A204.1 (cell line): Measurements from ENCODE around the gene NOL4L.

Experiments
- FAIRE-seq: peaks from 2 replicates; lab custom pipeline; 2012; peaks lifted over from hg19 to GRCh38; lab: Jason Lieb, UNC

The NOL4L gene

DNA sequence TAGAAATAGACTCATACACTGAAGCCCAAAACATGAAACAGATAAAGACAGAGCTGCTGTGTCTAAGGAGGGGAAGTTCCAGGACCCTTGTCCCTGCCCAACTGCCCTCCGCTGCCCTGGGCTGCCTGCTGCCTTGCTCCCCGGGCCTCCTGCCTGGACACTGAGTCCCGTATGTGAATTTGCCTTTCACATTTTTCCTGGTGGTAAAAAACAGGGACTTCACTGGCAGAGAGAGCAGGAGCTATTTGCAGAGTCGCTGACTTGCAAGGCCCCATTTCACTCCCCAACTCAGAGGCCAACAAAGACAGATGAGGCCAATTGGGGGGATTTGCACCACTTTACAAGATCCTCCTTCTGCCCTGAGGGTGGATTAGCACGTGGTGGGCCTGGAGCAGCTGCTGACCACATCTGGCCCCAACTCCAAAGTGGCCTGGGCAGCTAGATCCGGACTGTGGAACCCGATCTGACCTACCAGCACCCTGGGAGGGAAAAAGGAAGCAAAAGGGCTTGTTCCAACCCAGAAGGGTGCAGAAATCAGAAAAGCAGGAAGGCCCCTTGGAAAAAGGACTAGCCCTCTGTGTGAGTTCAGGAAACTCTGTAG, 61.4 kb downstream of the NOL4L start:
- no peak for FAIRE-seq

GRCh38 chr20:32522776-32523612, 62.1 kb downstream of the NOL4L start:
- FAIRE-seq, result no peak

- no peak for FAIRE-seq
Observed at GRCh38 chr20:32522526-32522775, 62.7 kb downstream of the NOL4L start.

- FAIRE-seq, result no peak
Observed at GRCh38 chr20:32521780-32522525, 63.2 kb downstream of the NOL4L start.

DNA sequence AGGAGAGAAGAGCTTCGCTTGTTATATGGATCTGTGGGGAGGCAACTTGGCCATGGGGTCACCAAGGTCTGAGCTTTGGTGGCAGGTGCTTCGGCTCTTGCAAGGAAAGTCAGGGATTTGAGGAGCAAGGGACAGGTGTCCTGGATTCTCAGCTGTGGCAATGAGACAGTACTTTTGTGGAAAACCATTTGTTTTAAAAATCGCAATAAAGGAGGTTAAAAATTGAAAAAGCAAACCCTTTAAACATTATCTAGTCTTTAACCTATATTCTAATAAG, 64.3 kb downstream of the NOL4L start:
- no peak for FAIRE-seq

DNA sequence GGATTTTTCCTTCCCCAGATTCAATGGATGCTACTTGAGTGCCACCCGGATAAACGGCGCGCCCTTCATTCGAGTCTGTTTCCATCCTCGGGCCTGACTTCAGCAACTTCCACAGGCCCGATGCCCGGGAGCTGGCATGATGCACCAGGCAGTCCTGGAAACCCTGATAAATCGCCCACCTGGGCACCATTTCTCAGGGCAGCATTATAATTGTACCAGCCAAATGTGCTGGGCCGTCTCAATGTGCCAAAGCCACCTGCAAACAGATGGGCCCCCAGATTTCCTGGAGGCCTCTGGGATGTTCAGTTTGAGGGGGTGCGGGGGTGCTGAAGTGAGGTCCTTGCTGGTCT, 65.8 kb downstream of the NOL4L start:
- no peak for FAIRE-seq

- no peak for FAIRE-seq
Observed at GRCh38 chr20:32518593-32519380, 66.3 kb downstream of the NOL4L start.

DNA sequence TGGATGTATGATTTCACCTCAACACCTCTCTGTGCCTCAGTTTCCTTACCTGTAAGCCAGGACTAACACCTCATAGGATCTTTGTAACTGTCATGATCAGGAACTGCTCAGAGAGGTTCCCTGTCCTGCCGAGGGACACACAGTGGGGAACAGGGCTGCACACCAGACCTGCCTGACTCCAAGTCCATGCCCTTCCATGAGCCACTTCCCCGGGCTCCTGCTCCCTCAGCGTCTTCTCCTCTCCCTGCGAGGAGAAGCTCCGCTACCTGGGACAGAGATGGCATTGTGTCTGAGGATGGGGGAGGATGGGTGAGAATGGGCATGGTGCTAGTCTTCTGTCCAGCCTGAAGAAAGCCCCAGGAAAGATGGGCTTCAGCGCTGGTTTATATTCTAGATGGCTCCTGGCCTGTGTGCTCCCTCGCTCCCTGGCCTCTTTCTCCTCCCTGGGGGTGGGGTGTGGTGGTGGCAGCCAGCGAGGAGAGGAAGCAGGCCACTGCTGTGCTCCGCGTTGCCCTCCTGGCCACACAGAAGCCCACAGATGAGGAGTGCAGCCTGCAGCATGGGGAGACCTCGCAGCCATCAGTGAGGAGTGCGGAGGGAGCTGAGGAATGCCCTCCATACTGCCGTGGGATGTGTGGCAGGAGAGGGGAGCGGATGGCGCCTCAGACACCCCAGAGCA, 67.1 kb downstream of the NOL4L start:
- FAIRE-seq, result no peak

DNA sequence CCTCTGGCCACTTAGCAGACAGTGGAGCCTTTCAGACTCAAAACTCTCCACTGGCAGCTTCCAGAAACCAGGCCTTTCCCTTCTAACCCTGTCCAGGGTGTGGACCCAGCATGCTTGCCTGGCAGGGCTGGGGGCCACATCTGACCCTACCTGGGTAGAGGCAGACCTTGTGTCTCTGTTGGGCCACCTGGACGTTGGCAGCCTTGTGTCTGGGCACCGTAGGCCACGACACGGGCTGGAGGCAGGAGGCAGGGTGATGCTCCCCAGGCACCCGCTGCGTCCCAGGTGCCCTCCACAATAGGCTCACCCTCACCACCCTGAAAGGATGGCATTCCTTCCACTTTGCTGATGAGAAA, 67.6 kb downstream of the NOL4L start:
- no peak for FAIRE-seq

DNA sequence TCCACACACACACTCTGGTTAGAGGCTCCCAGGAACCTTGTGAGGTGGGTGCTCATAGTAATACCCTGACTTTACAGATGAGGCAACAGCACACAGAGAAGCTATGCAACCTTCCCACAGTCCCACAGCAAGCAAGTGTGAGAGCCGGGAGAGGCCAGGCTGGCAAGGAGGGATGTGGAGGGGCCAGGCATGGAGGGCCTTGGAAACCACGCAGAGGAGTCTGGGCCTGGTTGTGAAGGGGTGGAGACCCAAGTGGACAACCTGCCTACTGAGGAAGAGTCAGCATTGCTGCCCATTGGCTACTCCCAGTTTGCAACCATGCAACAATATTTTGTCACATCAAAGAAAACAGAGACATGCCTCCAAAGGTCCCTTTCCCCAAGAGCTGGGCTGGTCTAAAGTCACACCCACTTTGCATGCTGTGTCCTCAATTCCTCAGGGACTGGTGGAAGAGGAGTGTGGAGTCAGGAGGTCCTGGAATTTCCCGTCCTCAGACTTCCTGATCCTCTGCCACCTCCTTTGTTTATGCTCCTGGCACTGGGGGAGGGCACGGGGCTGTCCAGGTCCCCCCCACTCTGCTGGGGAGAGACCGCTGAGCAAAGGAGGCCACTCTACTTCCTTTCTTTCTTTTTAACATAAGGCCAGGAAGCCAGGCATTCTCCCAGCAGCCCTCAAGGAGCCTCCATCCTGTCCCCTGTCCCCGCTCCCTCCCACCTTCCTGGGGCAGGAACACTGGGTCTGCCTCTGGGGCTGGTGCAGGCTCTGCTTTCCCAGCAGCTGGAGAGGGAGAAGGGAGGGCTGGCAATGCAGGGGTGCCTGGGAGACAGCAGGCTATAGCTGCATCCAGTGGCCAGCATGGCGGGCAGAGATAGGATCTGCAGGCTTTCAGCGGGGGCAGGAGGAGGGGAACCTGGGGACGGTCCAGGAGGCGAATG, 68.3 kb downstream of the NOL4L start:
- no peak for FAIRE-seq

DNA sequence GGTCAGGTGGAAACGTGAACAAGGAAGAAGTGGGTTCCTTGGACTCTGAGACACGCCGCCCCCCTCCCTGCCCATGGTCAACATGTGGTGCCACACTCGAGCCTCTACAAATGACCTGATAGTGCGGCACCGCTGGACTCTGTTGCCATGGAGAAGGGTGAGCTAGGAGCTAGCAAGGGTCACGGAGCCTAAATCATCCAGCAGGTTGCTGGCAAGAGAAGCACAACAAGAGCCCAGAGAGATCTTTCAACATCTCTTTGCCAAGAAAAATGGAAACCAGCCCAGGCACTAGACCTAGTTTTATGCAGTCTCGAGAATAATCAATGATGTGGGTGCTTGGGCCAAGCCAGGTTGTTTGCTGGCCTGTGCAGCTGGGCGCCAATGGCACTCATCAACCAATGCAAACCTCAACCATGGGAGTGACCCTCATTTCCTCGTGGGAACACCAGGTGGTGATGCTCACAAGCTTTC, 69.5 kb downstream of the NOL4L start:
- no peak for FAIRE-seq

DNA sequence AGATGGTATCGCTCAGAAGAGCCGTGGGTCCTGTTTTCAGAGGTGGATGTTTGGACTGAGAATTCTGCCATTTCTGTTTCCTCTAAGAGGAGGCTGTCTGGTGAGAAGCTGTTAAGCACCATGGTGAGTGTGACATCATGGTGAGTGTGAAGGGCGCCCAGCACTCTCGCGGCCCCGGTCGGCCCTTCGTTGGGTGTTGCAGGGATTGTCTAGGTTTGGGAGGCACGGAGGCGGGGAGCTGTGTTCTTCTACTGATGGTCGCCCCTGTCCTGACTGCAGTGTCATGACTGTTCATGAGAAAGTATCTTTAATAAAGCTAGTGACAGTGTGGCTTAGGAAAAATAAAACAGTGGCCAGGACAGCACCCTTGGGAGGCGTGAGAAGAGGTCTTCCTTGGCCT, 70.4 kb downstream of the NOL4L start:
- FAIRE-seq, result no peak

- FAIRE-seq, result no peak
Observed at GRCh38 chr20:32513031-32513866, 71.9 kb downstream of the NOL4L start.

GRCh38 chr20:32512047-32512385, 73.1 kb downstream of the NOL4L start:
- no peak for FAIRE-seq

- no peak for FAIRE-seq
Observed at GRCh38 chr20:32511358-32512046, 73.6 kb downstream of the NOL4L start.

DNA sequence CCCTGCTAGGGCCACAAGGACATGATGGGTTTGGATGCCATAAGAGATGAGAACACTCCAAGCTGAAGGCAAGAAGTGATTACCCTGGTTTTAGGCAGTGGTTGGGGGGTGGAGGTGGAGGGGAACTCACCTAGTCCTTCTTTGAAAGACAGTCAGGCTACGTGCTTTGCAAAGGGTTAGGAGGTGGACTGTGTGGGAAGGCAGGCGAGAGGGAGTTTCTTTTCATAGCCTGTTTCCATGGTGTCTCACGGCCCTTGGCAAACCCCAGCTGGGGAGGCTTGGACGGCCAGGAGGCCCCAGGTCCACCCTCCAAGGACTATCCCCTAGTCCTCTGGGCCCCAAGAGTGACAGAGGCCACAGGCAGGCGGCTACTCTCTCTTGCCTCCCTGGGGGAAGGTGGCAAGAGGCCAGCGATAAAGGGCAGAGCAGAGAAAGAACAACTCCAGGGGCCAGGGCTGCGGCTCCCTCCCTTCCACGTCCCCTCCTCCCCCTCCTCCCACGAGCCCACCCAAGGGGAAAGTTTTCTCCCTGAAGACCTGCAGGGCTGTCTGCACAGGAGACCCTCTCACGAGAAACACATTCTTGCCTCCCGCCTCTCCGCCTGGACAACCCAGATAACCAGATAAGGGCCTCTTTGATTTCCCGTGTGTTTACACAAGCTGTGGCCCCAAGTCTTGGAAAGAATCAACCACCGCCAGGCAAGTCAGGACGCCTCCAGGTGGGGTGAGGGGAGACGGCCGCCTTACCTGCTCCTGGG, 74.4 kb downstream of the NOL4L start:
- no peak for FAIRE-seq

DNA sequence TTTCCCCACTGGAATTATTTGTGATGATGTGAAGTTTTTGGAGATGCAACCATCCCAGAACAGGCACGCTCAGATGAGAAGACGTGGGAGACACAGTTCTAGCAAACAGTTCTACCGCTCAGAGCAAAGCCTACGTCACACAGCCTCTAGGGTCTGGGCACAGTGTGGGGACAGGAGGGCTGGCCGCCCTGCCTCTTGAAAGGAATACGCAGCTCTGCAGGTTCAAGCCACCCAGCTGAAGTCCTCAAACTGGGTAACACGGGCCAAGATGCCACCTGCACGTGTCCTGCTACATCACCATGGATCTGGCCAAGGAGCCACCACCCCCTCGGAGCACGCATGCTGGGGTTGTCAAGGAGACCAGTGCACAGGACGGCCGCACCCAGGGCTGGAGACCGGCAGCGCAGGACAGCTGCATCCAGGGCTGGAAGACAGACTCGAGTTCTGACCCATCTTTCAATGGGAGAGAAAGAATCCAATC, 75.0 kb downstream of the NOL4L start:
- no peak for FAIRE-seq

DNA sequence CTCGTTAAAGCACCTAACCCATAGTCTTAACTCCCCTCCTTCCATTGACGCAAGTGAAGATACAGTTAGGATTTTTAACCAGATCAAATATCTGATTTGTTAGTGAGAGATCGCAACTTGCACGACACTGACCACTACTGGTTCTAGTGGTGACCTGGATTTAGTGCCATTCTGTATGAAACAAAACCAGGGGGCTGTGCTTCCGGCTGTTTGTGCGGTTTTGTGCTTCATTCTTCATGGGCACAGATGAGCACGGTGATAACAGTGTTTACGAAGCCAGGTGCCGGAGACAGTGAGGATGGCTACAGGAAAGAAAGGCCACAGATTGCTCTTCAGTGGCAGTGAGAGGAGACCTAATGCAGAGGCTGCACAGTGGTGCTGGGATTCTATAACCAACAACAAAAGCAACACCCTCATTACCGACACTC, 75.5 kb downstream of the NOL4L start:
- FAIRE-seq, result no peak

GRCh38 chr20:32508775-32509119, 76.4 kb downstream of the NOL4L start:
- no peak for FAIRE-seq
